ENCODE results near the gene RBP3. TPM values are rescaled to one million over a fixed set of nuclear protein-coding genes. Genes with fewer than 3 reads are reported as not detected.
A peak's percentile ranks its signal among the peaks of the same experiment; 100 is the strongest.

Gene RBP3
- total and polyA plus RNA-seq, 4 donors, result not detected

DNA sequence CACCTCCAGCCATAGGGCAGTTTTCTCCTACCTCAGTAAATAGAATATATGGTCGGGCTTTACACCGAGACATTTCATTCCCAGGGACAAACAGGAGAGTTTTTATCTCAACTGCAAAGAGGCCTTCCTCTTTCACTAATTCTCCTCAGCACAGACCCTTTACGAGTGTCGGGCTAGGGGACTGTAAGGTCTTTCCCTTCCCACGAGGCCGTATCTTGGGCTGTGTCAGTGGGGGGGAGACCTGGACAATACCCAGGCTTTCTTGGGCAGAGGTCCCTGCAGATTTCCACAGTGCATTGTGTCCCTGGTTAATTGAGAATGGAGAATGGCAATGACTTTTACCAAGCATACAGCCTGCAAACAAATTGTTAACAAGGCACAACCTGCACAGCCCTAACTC lies 49.1 kb downstream of the RBP3 start:
- no peak for DNase-seq (ENCODE audit: low spot score)
- WGBS, result 76% methylated on average over 6 of the region's 6 CpGs

DNA sequence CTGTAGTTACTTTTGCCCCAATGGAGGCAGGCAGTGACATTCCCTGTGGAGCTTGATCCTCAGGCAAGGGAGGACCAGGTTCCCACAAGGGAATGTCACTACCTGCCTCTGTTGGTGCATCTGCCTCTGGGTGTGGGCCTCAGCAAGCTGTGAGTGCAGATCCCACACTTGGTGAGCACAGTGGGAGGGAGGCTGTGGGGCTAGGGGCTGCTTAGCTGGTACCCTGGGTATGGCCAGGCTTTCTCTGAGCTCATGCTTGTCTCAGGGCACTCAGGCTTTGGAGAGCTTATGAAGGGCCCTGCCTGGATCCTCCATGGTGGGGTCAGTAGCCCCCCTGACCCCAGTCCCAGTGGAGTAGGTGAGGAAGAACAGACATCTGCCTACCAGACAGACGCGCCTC lies 52.1 kb downstream of the RBP3 start:
- WGBS, result 99% methylated on average over 2 of the region's 2 CpGs
- TF ChIP-seq JUND (IDR thresholded peaks at IDR 0.05) (no peak), HNF4A (conservative IDR thresholded peaks at IDR 0.05) (no peak), FOXA2 (IDR thresholded peaks at IDR 0.05) (no peak), SP1 (IDR thresholded peaks at IDR 0.05) (no peak), TAF1 (conservative IDR thresholded peaks at IDR 0.05) (no peak), NR2F2 (IDR thresholded peaks at IDR 0.05) (no peak), RXRA (IDR thresholded peaks at IDR 0.05) (no peak)
- TF ChIP-seq, protein P1, sequence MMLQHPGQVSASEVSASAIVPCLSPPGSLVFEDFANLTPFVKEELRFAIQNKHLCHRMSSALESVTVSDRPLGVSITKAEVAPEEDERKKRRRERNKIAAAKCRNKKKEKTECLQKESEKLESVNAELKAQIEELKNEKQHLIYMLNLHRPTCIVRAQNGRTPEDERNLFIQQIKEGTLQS (IDR thresholded peaks at IDR 0.05), result no peak
- TF ChIP-seq, protein P2, sequence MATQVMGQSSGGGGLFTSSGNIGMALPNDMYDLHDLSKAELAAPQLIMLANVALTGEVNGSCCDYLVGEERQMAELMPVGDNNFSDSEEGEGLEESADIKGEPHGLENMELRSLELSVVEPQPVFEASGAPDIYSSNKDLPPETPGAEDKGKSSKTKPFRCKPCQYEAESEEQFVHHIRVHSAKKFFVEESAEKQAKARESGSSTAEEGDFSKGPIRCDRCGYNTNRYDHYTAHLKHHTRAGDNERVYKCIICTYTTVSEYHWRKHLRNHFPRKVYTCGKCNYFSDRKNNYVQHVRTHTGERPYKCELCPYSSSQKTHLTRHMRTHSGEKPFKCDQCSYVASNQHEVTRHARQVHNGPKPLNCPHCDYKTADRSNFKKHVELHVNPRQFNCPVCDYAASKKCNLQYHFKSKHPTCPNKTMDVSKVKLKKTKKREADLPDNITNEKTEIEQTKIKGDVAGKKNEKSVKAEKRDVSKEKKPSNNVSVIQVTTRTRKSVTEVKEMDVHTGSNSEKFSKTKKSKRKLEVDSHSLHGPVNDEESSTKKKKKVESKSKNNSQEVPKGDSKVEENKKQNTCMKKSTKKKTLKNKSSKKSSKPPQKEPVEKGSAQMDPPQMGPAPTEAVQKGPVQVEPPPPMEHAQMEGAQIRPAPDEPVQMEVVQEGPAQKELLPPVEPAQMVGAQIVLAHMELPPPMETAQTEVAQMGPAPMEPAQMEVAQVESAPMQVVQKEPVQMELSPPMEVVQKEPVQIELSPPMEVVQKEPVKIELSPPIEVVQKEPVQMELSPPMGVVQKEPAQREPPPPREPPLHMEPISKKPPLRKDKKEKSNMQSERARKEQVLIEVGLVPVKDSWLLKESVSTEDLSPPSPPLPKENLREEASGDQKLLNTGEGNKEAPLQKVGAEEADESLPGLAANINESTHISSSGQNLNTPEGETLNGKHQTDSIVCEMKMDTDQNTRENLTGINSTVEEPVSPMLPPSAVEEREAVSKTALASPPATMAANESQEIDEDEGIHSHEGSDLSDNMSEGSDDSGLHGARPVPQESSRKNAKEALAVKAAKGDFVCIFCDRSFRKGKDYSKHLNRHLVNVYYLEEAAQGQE (IDR thresholded peaks at IDR 0.05), result no peak
- TF ChIP-seq, protein P3, sequence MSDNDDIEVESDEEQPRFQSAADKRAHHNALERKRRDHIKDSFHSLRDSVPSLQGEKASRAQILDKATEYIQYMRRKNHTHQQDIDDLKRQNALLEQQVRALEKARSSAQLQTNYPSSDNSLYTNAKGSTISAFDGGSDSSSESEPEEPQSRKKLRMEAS (IDR thresholded peaks at IDR 0.05), result no peak
- TF ChIP-seq, protein P4, sequence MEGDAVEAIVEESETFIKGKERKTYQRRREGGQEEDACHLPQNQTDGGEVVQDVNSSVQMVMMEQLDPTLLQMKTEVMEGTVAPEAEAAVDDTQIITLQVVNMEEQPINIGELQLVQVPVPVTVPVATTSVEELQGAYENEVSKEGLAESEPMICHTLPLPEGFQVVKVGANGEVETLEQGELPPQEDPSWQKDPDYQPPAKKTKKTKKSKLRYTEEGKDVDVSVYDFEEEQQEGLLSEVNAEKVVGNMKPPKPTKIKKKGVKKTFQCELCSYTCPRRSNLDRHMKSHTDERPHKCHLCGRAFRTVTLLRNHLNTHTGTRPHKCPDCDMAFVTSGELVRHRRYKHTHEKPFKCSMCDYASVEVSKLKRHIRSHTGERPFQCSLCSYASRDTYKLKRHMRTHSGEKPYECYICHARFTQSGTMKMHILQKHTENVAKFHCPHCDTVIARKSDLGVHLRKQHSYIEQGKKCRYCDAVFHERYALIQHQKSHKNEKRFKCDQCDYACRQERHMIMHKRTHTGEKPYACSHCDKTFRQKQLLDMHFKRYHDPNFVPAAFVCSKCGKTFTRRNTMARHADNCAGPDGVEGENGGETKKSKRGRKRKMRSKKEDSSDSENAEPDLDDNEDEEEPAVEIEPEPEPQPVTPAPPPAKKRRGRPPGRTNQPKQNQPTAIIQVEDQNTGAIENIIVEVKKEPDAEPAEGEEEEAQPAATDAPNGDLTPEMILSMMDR (IDR thresholded peaks at IDR 0.05; ENCODE audit: low read depth, low read length, missing input control), result no peak
- H3K27me3 ChIP-seq (ENCODE audit: control insufficient read depth in 4 of 4, insufficient read depth in 4 of 4, low read length in 3 of 4), result peaks cover 0 to 2% (median 0%) of the 10 kb centered on the region in 4 donors

More for the DNA sequence above, 49.1 kb downstream of the RBP3 start:
- Histone ChIP-seq H3K9ac (ENCODE audit: low read depth in 1 of 2, low read length in 2 of 2) (no peak overlapping the region), H3K27me3 (ENCODE audit: control insufficient read depth in 4 of 4, insufficient read depth in 4 of 4, low read length in 3 of 4) (peaks cover 0 to 2% (median 0%) of the 10 kb centered on the region in 4 donors), H3K4me1 (ENCODE audit: control insufficient read depth in 4 of 4, insufficient read depth in 4 of 4, low read length in 3 of 4) (no peaks in the 10 kb centered on the region), H3K4me3 (ENCODE audit: low read depth in 1 of 3, low read length in 3 of 3) (no peak overlapping the region), H3K27ac (ENCODE audit: low read depth in 1 of 2, low read length in 2 of 2) (no peak overlapping the region), H3K9me3 (ENCODE audit: control insufficient read depth in 4 of 4, low read length in 3 of 4) (peaks cover 0 to 6% (median 3%) of the 10 kb centered on the region in 4 donors), H3K36me3 (ENCODE audit: control insufficient read depth in 4 of 4, insufficient read depth in 3 of 4, low read depth in 1 of 4, low read length in 3 of 4) (no peaks in the 10 kb centered on the region)
- TF ChIP-seq HNF4A (conservative IDR thresholded peaks at IDR 0.05) (no peak), GABPA (IDR thresholded peaks at IDR 0.05 in 1 of 2, conservative IDR thresholded peaks at IDR 0.05 in 1 of 2) (no peak), RAD21 (IDR thresholded peaks at IDR 0.05) (no peak), EGR1 (IDR thresholded peaks at IDR 0.05; ENCODE audit: low read depth in 2 of 2) (no peak), HNF4G (IDR thresholded peaks at IDR 0.05) (no peak), YY1 (IDR thresholded peaks at IDR 0.05) (no peak), TAF1 (conservative IDR thresholded peaks at IDR 0.05) (no peak), FOXA1 (IDR thresholded peaks at IDR 0.05) (no peak)
- TF ChIP-seq, protein P4 (IDR thresholded peaks at IDR 0.05; ENCODE audit: low read depth, low read length, missing input control), result no peak

More for the DNA sequence above, 52.1 kb downstream of the RBP3 start:
- no peak overlapping the region for H3K9ac ChIP-seq (ENCODE audit: low read depth in 1 of 2, low read length in 2 of 2)
- DNase-seq (ENCODE audit: low spot score), result peak; percentile 21
- peaks cover 0 to 6% (median 3%) of the 10 kb centered on the region in 4 donors for H3K9me3 ChIP-seq (ENCODE audit: control insufficient read depth in 4 of 4, low read length in 3 of 4)
- no peaks in the 10 kb centered on the region for H3K4me1 ChIP-seq (ENCODE audit: control insufficient read depth in 4 of 4, insufficient read depth in 4 of 4, low read length in 3 of 4)
- no peak overlapping the region for H3K27ac ChIP-seq (ENCODE audit: low read depth in 1 of 2, low read length in 2 of 2)
- no peak overlapping the region for H3K4me3 ChIP-seq (ENCODE audit: low read depth in 1 of 3, low read length in 3 of 3)
- H3K36me3 ChIP-seq (ENCODE audit: control insufficient read depth in 4 of 4, insufficient read depth in 3 of 4, low read depth in 1 of 4, low read length in 3 of 4), result no peaks in the 10 kb centered on the region
